H1 (cell line): Measurements from ENCODE around the gene FGF14. TPM values are rescaled to one million over a fixed set of nuclear protein-coding genes. Genes with fewer than 3 reads are reported as not detected.

Source experiments
- polyA plus RNA-seq, 7 experiments: library from polyadenylated mRNA; depleted of rRNA in 3 of 7; stranded (reverse) in 5 of 7; unstranded in 2 of 7; fragments of >200 nt in 5 of 7; fragments of 200-250 nt in 2 of 7; gene quantifications; 1 replicate in 5 of 7; 2 replicates in 1 of 7; 4 replicates in 1 of 7; pipeline versions ENCODE4 v1.2.1 to v1.2.3, GENCODE V29; 2011 to 2013; ENCODE audit warnings: missing spikeins in 2 of 7, mixed read lengths in 2 of 7
- total RNA-seq: library from RNA; stranded (reverse); fragmentation: NEBNext Ultra II Directional; extraction: Animal tissue kit (Norgen Biotek cat#: 25700); gene quantifications from 2 replicates; pipeline ENCODE4 v1.2.1, GENCODE V29; 2021
- TF ChIP-seq, protein P1 (sequence below): fragments of 300-600 bp; sonication (generic); IDR thresholded peaks from 2 replicates; pipeline ENCODE4 v1.7.1; 2012; ENCODE audit warnings: low read length, moderate library complexity, mild to moderate bottlenecking, inconsistent platforms; ENCODE audit not compliant: insufficient replicate concordance

FGF14 gene
- total and polyA plus RNA-seq, 2 of the 8 experiments (the other 6 are each of a cell fraction or from before 2014, with no cell fraction given) = 0.05 to 0.58 TPM

GRCh38 chr13:102128216-102128810, 273.5 kb downstream of the FGF14 start (continued):
- TF ChIP-seq, protein P1, sequence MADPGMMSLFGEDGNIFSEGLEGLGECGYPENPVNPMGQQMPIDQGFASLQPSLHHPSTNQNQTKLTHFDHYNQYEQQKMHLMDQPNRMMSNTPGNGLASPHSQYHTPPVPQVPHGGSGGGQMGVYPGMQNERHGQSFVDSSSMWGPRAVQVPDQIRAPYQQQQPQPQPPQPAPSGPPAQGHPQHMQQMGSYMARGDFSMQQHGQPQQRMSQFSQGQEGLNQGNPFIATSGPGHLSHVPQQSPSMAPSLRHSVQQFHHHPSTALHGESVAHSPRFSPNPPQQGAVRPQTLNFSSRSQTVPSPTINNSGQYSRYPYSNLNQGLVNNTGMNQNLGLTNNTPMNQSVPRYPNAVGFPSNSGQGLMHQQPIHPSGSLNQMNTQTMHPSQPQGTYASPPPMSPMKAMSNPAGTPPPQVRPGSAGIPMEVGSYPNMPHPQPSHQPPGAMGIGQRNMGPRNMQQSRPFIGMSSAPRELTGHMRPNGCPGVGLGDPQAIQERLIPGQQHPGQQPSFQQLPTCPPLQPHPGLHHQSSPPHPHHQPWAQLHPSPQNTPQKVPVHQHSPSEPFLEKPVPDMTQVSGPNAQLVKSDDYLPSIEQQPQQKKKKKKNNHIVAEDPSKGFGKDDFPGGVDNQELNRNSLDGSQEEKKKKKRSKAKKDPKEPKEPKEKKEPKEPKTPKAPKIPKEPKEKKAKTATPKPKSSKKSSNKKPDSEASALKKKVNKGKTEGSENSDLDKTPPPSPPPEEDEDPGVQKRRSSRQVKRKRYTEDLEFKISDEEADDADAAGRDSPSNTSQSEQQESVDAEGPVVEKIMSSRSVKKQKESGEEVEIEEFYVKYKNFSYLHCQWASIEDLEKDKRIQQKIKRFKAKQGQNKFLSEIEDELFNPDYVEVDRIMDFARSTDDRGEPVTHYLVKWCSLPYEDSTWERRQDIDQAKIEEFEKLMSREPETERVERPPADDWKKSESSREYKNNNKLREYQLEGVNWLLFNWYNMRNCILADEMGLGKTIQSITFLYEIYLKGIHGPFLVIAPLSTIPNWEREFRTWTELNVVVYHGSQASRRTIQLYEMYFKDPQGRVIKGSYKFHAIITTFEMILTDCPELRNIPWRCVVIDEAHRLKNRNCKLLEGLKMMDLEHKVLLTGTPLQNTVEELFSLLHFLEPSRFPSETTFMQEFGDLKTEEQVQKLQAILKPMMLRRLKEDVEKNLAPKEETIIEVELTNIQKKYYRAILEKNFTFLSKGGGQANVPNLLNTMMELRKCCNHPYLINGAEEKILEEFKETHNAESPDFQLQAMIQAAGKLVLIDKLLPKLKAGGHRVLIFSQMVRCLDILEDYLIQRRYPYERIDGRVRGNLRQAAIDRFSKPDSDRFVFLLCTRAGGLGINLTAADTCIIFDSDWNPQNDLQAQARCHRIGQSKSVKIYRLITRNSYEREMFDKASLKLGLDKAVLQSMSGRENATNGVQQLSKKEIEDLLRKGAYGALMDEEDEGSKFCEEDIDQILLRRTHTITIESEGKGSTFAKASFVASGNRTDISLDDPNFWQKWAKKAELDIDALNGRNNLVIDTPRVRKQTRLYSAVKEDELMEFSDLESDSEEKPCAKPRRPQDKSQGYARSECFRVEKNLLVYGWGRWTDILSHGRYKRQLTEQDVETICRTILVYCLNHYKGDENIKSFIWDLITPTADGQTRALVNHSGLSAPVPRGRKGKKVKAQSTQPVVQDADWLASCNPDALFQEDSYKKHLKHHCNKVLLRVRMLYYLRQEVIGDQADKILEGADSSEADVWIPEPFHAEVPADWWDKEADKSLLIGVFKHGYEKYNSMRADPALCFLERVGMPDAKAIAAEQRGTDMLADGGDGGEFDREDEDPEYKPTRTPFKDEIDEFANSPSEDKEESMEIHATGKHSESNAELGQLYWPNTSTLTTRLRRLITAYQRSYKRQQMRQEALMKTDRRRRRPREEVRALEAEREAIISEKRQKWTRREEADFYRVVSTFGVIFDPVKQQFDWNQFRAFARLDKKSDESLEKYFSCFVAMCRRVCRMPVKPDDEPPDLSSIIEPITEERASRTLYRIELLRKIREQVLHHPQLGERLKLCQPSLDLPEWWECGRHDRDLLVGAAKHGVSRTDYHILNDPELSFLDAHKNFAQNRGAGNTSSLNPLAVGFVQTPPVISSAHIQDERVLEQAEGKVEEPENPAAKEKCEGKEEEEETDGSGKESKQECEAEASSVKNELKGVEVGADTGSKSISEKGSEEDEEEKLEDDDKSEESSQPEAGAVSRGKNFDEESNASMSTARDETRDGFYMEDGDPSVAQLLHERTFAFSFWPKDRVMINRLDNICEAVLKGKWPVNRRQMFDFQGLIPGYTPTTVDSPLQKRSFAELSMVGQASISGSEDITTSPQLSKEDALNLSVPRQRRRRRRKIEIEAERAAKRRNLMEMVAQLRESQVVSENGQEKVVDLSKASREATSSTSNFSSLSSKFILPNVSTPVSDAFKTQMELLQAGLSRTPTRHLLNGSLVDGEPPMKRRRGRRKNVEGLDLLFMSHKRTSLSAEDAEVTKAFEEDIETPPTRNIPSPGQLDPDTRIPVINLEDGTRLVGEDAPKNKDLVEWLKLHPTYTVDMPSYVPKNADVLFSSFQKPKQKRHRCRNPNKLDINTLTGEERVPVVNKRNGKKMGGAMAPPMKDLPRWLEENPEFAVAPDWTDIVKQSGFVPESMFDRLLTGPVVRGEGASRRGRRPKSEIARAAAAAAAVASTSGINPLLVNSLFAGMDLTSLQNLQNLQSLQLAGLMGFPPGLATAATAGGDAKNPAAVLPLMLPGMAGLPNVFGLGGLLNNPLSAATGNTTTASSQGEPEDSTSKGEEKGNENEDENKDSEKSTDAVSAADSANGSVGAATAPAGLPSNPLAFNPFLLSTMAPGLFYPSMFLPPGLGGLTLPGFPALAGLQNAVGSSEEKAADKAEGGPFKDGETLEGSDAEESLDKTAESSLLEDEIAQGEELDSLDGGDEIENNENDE = no peak
